Tibial nerve (tissue), 4 donors: ENCODE results near the gene PLCB3. TPM values are rescaled to one million over a fixed set of nuclear protein-coding genes. Genes with fewer than 3 reads are reported as not detected.
"Not testable (repeated sequence)": the region's sequence is repeated elsewhere in the genome, so short reads cannot be mapped to it uniquely, and the experiment has no call there.

Experiments
- DNase-seq, 2 donors: peaks; one replicate each; pipeline ENCODE4 v3.0.0-alpha.2; 2019; ENCODE audit warnings: low spot score in 2 of 2
- H3K27ac ChIP-seq, 4 donors: fragments of 200-600 bp; sonication (generic) in 3 of 4; one replicate each; pipeline ENCODE4 v1.5.1; 2017 to 2019; ENCODE audit warnings: mild to moderate bottlenecking in 1 of 4
- H3K27me3 ChIP-seq, 2 donors: fragments of 200-600 bp; sonication (generic) in 1 of 2; one replicate each; pipeline versions ENCODE4 v1.5.1 to v1.6.0; 2017 to 2019
- H3K36me3 ChIP-seq, 3 donors: fragments of 200-600 bp; sonication (generic); one replicate each; pipeline ENCODE4 v1.5.1; 2018 to 2019
- H3K4me1 ChIP-seq, 4 donors: fragments of 200-600 bp; sonication (generic) in 3 of 4; one replicate each; pipeline ENCODE4 v1.5.1; 2017 to 2019
- H3K4me3 ChIP-seq, 4 donors: fragments of 200-600 bp; sonication (generic) in 3 of 4; one replicate each; pipeline ENCODE4 v1.5.1; 2017 to 2019; ENCODE audit warnings: mild to moderate bottlenecking in 1 of 4, moderate library complexity in 1 of 4
- H3K9me3 ChIP-seq, 4 donors: fragments of 200-600 bp; sonication (generic) in 3 of 4; one replicate each; pipeline ENCODE4 v1.5.1; 2017 to 2019
- CTCF ChIP-seq, 5 experiments: fragments of 200-600 bp in 3 of 5; fragments of 450-650 bp in 2 of 5; sonication (generic) in 3 of 5; IDR thresholded peaks; one replicate each; pipeline ENCODE4 v1.5.1; 2016 to 2019; ENCODE audit warnings: antibody characterized with exemption in 5 of 5, mild to moderate bottlenecking in 3 of 5, moderate library complexity in 2 of 5
- EP300 ChIP-seq, 2 donors: sonication (generic); formaldehyde crosslinking; IDR thresholded peaks; one replicate each; pipeline ENCODE4 v1.6.1; 2017; ENCODE audit warnings: antibody characterized with exemption in 2 of 2, mild to moderate bottlenecking in 1 of 2
- POLR2A ChIP-seq, 2 donors: fragments of 450-650 bp; IDR thresholded peaks; one replicate each; pipeline ENCODE4 v1.6.1; 2017; ENCODE audit warnings: antibody characterized with exemption in 2 of 2, mild to moderate bottlenecking in 2 of 2, moderate library complexity in 2 of 2
- WGBS, 2 donors: methylation state at CpG; one replicate each; pipeline ENCODE4 v1.1.5; 2018; 5-methylcytosine and 5-hydroxymethylcytosine counted together
- total RNA-seq, 4 donors: library from RNA; depleted of rRNA; stranded (reverse); fragments of >200 nt; gene quantifications; one replicate each; pipeline ENCODE4 v1.1.0, GENCODE V29; 2016

The PLCB3 gene
- total RNA-seq, 4 donors from 2014 or later, result 18.0 to 44.4 (median 27.1) TPM

DNA sequence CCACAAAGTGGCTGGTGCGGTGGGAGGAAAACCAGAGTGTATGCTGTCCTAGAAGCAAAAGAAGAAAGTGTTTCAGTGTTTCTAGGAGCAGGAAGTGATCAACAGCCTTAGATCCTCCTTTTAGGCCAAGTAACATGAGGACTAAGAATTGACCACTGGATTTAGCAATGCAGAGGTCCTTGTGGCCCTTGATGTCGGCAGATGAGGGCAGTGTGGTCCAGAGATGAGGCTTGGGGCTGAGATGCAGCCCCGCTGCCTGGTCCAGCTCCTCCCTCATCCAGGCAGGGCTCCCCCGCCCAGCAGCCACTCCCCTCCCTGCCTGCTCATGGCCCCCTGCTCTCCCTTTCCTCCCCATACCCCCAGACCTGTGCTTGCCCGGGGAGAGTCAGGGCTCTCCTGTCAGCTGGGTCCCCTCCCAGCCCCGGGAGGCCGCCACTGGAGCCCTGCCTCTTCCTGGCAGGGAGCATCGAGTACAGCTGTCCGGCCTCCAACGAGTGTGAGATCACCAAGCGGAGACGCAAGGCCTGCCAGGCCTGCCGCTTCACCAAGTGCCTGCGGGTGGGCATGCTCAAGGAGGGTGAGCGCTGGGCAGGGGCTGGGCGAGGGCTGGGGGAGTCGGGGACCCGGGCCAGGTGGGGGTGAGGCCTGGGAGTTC is 62.3 kb downstream of the PLCB3 start:
- TF ChIP-seq POLR2A (IDR thresholded peaks at IDR 0.05) (no peak), EP300 (IDR thresholded peaks at IDR 0.05) (no peak), CTCF (IDR thresholded peaks at IDR 0.05) (no peak)
- H3K4me1 ChIP-seq, result peaks cover 0 to 17% (median 6%) of the 10 kb centered on the region in 4 donors
- 77 to 80% methylated on average over 18 of the region's 18 CpGs for WGBS, 2 donors
- H3K4me3 ChIP-seq, result no peak overlapping the region
- no peak for DNase-seq
- no peaks in the 10 kb centered on the region for H3K9me3 ChIP-seq
- peaks cover 0 to 35% (median 8%) of the 10 kb centered on the region in 3 donors for H3K36me3 ChIP-seq
- H3K27me3 ChIP-seq, result no peaks in the 10 kb centered on the region
- peak overlapping the region in 3 of 4 donors; percentile 17 to 56 (median 50) for H3K27ac ChIP-seq

- H3K9me3 ChIP-seq, result no peaks in the 10 kb centered on the region
- TF ChIP-seq POLR2A (IDR thresholded peaks at IDR 0.05) (no peak), EP300 (IDR thresholded peaks at IDR 0.05) (no peak), CTCF (IDR thresholded peaks at IDR 0.05) (no peak)
- peaks cover 0 to 32% (median 8%) of the 10 kb centered on the region in 3 donors for H3K36me3 ChIP-seq
- H3K27me3 ChIP-seq, result no peaks in the 10 kb centered on the region
- no peak for DNase-seq
- no peak overlapping the region for H3K4me3 ChIP-seq
- H3K27ac ChIP-seq, result peak overlapping the region in 3 of 4 donors; percentile 17 to 56 (median 50)
- 78 to 82% methylated on average over 19 of the region's 19 CpGs for WGBS, 2 donors
- H3K4me1 ChIP-seq, result peaks cover 0 to 24% (median 9%) of the 10 kb centered on the region in 4 donors
Observed at GRCh38 chr11:64314146-64314804, 62.9 kb downstream of the PLCB3 start.

- peaks cover 0 to 29% (median 13%) of the 10 kb centered on the region in 4 donors for H3K4me1 ChIP-seq
- 82 to 91% methylated on average over 12 to 20 of the region's 24 CpGs for WGBS, 2 donors
- no peaks in the 10 kb centered on the region for H3K27me3 ChIP-seq
- no peaks in the 10 kb centered on the region for H3K9me3 ChIP-seq
- TF ChIP-seq EP300 (IDR thresholded peaks at IDR 0.05), result no peak
- peaks cover 0 to 39% (median 8%) of the 10 kb centered on the region in 3 donors for H3K36me3 ChIP-seq
- H3K27ac ChIP-seq, result no peak overlapping the region
- H3K4me3 ChIP-seq, result no peak overlapping the region
- DNase-seq, result no peak
Observed at GRCh38 chr11:64314805-64315561, 63.7 kb downstream of the PLCB3 start.

DNA sequence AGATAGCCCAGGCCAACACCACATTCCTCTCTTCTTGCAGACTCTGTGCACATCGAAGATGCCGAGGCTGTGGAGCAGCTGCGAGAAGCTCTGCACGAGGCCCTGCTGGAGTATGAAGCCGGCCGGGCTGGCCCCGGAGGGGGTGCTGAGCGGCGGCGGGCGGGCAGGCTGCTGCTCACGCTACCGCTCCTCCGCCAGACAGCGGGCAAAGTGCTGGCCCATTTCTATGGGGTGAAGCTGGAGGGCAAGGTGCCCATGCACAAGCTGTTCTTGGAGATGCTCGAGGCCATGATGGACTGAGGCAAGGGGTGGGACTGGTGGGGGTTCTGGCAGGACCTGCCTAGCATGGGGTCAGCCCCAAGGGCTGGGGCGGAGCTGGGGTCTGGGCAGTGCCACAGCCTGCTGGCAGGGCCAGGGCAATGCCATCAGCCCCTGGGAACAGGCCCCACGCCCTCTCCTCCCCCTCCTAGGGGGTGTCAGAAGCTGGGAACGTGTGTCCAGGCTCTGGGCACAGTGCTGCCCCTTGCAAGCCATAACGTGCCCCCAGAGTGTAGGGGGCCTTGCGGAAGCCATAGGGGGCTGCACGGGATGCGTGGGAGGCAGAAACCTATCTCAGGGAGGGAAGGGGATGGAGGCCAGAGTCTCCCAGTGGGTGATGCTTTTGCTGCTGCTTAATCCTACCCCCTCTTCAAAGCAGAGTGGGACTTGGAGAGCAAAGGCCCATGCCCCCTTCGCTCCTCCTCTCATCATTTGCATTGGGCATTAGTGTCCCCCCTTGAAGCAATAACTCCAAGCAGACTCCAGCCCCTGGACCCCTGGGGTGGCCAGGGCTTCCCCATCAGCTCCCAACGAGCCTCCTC is 64.6 kb downstream of the PLCB3 start:
- peak overlapping the region in 1 of 4 donors; percentile 96 for H3K4me3 ChIP-seq
- not testable (repeated sequence) for H3K9me3 ChIP-seq, H3K27me3 ChIP-seq, DNase-seq
- H3K4me1 ChIP-seq, result peaks cover 0 to 29% (median 13%) of the 10 kb centered on the region in 4 donors
- peaks cover 0 to 48% (median 13%) of the 10 kb centered on the region in 3 donors for H3K36me3 ChIP-seq
- WGBS, 2 donors, result 69 to 77% methylated on average over 16 to 23 of the region's 25 CpGs
- peak overlapping the region in 2 of 4 donors; percentile 96 to 98 for H3K27ac ChIP-seq

DNA sequence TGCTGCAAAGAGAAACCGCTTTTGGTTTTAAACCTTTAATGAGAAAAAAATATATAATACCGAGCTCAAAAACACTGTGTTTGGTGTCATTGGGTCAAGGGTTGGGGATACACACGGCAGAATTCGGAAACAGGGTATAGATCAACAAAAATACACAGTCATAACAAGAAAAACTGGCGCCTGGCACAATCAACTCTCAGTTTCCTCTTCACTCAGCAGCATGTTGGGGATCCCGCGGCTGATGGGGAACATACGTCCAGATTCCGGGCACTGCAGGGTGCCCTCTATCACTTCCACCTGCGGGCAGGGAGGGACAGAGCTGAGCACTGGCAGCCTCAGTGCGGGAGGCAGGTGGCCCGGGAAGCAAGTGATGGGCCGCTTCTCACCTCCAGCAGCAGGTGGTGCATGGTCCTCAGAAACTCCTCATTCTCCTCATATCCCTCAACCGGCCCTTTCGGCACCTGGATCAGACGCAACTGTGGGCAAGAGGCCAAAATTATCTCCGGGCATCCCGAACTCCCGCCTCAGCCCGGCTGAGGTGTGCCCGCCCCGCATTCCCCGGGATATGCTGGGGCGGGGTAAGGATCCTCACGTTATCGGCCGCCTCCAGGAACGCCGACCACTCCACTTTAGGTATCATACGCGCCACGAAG is 65.5 kb downstream of the PLCB3 start:
- Histone ChIP-seq H3K4me3 (peak overlapping the region; percentile 51 to 96 (median 84)), H3K27me3 (no peaks in the 10 kb centered on the region), H3K27ac (peak overlapping the region; percentile 96 to 99 (median 98)), H3K9me3 (no peaks in the 10 kb centered on the region), H3K4me1 (peaks cover 0 to 29% (median 13%) of the 10 kb centered on the region in 4 donors), H3K36me3 (peaks cover 0 to 57% (median 19%) of the 10 kb centered on the region in 3 donors)
- DNase-seq, result no peak
- WGBS, 2 donors, result 12 to 17% methylated on average over 14 to 16 of the region's 32 CpGs
- TF ChIP-seq CTCF (IDR thresholded peaks at IDR 0.05) (peak in 1 of 5 experiments; percentile 7), POLR2A (IDR thresholded peaks at IDR 0.05) (no peak)
